GM12891 (cell line): ENCODE measurements around the gene DSTN.

Experiments used
- PAX5 ChIP-seq: IDR thresholded peaks from 2 replicates; pipeline ENCODE4 v1.6.1; 2011; ENCODE audit warnings: low read length, moderate library complexity, mild to moderate bottlenecking; ENCODE audit not compliant: insufficient read depth, severe bottlenecking
- POLR2A ChIP-seq: IDR thresholded peaks from 2 replicates; pipeline ENCODE4 v1.6.1; 2011; ENCODE audit warnings: low read depth, low read length, control low read depth
- SPI1 ChIP-seq: IDR thresholded peaks from 2 replicates; pipeline ENCODE4 v1.6.1; 2011; ENCODE audit warnings: low read depth, low read length, control low read depth
- TAF1 ChIP-seq: IDR thresholded peaks from 2 replicates; pipeline ENCODE4 v1.6.1; 2011; ENCODE audit warnings: low read depth, low read length, control low read depth

- no peak for TF ChIP-seq POLR2A
- TF ChIP-seq TAF1: no peak
- TF ChIP-seq PAX5: no peak
- no peak for TF ChIP-seq SPI1
Measured at GRCh38 chr20:17524560-17524959, 45.3 kb upstream of the DSTN start.
